Skin epidermis (tissue), 12 donors: ENCODE data around the gene SDR9C7.
"Not testable (repeated sequence)": the region's sequence is repeated elsewhere in the genome, so short reads cannot be mapped to it uniquely, and the experiment has no call there.

Experiments
- H3K27ac ChIP-seq, 21 experiments: fragments of 200-600 bp; sonication (generic) in 11 of 21; one replicate each; pipeline ENCODE4 v1.5.0; 2020; ENCODE audit warnings: mild to moderate bottlenecking in 3 of 21, inconsistent platforms in 2 of 21, moderate library complexity in 2 of 21
- H3K4me3 ChIP-seq, 7 experiments: fragments of 200-600 bp; sonication (generic) in 2 of 7; one replicate each; pipeline ENCODE4 v1.5.0; 2020; ENCODE audit warnings: inconsistent platforms in 2 of 7, mild to moderate bottlenecking in 2 of 7, moderate library complexity in 1 of 7

The SDR9C7 gene

DNA sequence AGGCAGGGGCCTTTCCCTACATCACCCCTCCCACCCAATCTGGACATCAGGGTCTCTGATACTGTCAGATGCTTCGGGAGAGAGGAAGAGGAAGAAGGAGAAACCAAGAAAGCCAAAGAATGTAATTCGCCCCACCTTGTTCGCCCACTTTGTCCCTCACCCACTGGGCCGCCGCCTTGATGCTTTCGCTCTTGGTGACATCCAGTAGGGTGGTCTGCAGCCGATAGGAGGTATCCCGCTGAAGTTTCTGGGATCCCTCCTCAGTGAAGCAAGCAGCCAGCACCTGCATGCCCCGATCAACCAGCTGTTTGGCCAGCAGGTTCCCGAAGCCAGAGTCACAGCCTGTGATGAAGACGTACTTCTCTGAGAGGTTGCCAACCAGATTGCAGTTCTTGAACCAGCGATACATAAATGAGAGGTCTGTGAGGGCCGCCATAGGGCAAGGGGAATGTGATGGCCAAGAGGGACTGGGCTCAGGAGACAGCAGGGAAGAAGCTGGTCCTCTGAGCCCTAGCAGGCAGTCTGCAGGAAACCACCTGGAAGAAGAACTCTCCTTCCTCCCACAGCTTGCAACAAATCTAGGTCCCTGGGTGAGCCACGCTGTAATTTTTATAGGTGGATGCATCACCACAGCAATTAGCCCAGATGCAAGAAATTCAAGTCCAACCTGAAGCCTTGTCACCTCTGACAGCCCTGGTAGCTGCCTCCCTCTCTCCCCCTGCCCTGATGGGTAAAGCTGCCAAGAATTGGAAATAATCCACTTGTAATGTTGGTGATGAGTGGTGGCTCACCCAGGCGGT is at the start of gene SDR9C7:
Gene SDR9C7, minus strand, starts transcription at position 583 of the 800 bp plus-strand sequence. Its CDS starts 147 bp downstream, at position 436.
- Histone ChIP-seq H3K4me3 (peak within 1 kb of the TSS in 4 of 7 experiments; percentile 0 to 6 (median 3)), H3K27ac (peak within 1 kb of the TSS in 18 of 21 experiments; percentile 18 to 83 (median 67))

DNA sequence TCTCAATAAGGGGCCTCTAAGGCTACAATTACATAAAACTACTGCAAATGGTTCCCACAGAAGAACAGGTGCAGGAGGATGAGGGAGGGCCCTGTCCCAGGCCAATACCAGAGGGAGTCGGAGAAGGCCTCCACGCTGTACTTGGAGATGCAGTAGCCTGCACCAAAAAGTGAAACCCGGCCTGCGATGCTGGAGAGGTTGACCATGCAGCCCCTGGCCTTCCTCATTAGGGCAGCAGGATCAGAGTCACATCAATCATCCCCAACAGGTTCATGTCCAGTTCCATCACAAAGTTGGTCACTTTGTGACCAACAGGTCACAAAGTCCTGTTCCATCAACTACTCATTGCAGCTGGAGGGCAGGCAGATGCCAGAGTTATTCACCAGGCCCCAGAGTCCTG is 49.2 kb upstream of the SDR9C7 start:
- H3K4me3 ChIP-seq = no peak overlapping the region
- H3K27ac ChIP-seq = no peak overlapping the region

DNA sequence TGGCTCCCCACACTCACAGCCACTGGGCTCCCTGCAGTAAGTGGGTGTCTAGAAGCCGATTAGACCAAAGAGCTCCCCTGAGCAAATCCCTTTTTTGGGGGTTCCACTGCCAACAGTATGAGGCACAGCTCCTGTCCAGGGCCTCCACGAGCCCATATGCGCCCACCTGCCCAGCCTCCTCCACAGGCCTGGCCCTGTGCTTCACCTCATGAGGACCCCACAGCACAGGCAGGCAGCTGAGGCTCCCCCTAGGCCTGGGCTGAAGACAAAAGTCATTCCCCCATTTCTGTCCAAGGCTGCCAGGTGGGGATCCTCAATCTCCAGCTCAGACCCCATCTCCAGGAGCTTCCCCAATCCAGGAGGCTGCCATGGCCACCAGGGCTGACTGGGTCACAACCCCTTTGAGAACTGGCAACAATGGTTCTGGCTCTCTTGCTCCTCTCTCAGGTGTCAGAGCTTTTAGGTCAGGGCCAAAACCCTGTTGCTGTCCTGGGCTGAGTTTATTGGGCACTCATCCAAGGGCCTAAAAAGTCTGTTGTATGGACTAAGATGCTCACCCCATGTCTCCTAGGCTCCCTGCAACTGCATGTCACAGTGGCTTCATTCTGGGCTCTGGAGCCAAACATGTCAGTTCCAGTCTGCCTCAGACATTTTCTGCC is 48.5 kb upstream of the SDR9C7 start:
- not testable (repeated sequence) for H3K27ac ChIP-seq, H3K4me3 ChIP-seq

DNA sequence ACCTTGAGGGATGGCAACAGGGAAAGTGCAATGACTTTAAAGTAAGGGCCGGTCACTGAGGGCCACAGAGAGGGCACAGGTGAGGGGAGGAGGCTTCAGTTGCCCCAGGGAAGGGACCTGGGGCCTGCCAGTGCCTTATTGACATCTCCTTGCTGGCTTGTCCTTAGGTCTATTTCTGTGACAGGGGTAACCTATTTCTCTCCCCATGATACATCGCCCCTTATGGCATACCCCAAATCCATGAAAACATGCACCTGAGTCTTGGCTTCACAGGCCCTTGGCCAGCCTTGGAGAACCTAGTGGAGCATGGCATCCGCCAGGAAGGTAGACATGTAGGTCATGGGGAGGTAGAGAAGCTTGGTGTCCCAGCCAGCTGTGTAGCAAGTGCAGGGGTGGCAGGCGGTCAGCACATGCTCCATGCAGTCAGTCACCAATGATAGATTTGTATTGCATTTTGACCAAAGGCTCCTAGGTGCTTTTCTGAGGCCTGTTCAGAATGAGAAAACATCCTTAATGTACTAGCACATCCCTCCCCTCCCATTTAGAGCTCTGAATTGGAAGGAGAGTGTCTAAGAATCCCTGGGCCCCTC is 46.8 kb upstream of the SDR9C7 start:
- peak overlapping the region in 2 of 21 experiments; percentile 18 to 30 for H3K27ac ChIP-seq

DNA sequence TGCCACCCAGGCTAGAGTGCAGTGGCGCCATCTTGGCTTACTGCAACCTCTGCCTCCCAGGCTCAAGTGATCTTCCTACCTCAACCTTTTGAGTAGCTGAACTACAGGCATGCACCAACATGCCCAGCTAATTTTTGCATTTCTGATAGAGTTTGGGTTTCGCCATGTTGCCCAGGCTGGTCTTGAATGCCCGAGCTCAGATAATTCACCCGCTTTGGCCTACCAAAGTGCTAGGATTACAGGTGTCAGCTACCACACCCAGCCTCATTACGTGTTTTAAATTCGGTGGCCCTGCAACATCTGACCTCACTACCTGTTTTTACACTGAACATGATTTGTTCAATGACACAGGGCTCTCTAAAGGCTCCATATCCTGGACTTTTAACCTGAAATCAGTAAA is 46.1 kb upstream of the SDR9C7 start:
- no peak overlapping the region for H3K4me3 ChIP-seq
- H3K27ac ChIP-seq = peak overlapping the region in 1 of 21 experiments; percentile 18

More for the DNA sequence above, 46.8 kb upstream of the SDR9C7 start:
- no peak overlapping the region for H3K4me3 ChIP-seq

DNA sequence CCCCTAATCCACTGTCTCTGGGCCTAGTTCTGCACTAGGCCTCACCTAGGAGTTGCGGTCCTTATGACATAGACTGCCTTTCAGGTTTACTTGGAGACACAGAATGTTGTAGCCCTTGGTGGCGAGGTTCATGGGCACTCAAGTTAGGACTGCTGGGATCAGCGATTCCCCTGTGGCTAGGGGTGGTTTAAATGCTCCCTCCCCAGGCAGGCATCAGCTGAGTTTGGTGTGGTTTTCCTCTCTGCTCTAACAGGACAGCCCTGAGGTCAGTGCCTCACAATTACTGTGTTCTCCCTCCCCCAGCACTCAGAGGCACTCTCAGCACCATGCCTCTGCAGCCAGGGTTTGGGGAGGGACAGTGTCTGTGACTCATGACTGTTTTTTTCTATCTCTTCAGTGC is 45.4 kb upstream of the SDR9C7 start:
- no peak overlapping the region for H3K4me3 ChIP-seq
- H3K27ac ChIP-seq = no peak overlapping the region

DNA sequence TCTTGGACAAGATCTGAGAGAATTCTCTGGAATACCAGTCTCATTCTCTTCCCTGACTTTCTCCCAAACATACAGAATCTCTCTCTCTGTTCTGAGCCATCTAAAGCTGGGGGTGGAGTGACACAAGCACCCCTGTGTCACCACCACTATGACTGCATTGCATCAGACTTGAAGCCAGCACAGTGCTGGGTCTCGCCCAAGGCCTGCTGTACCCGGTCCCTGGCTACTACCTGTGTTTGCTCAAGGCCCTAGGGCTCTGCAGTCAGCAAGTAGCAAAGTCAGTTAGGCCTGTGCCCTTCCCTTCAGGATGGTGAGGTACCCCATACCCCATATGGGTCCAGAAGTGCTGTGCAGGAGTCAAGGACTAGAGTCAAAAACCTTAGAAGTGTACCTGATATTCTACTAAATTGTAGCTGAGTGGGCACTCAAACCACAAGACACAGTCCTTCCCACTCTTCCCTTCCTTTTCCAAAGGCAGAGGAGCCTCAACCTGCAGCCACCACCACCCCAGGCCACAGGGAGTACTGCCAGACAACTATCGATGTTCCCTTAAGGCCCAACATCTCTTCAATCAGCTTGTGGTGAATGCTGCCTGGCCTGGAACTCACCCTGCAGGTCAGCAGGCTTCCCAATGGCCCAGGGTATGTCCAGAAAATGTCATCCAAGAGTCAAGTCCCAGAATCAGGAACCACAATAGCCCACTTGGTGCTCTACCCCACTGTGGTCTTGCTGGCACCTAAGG is 44.4 kb upstream of the SDR9C7 start:
- Histone ChIP-seq H3K27ac (no peak overlapping the region), H3K4me3 (no peak overlapping the region)

DNA sequence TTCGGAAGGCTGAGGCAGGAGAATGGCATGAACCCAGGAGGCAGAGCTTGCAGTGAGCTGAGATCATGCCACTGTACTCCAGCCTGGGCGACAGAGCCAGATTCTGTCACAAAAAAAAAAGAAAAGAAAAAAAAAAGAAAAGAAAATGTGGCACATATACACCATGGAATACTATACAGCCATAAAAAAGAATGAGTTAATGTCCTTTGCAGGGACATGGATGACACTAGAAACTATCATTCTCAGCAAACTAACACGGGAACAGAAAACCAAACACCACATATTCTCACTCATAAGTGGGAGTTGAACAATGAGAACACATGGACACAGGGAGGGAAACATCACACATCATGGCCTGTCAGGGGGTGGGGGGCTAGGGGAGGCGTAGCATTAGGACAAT is 43.2 kb upstream of the SDR9C7 start:
- H3K27ac ChIP-seq, H3K4me3 ChIP-seq: not testable (repeated sequence)

DNA sequence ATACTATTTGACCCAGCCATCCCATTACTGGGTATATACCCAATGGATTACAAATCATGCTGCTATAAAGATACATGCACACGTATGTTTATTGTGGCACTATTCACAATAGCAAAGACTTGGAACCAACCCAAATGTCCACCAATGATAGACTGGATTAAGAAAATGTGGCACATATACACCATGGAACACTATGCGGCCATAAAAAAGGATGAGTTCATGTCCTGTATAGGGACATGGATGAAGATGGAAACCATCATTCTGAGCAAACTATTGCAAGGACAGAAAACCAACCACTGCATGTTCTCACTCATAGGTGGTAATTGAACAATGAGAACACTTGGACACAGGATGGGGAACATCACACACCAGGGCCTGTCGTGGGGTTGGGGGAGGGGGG is 40.0 kb upstream of the SDR9C7 start:
- H3K4me3 ChIP-seq, H3K27ac ChIP-seq: not testable (repeated sequence)

DNA sequence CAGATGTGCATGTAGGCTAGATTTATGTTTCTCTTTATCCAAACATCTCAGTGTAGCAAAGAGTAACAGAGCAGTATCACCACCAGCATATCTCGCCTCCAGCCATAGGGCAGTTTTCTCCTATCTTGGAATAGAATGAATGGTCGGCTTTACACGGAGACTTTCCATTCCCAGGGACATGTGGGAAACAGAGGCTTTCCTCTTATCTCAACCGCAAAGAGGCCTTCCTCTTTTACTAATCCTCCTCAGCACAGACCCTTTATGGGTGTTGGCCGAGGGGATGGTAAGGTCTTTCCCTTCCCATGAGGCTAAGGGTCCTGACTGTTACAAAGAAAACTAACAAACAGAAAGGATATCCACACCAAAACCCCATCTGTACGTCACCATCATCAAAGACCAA is 34.7 kb upstream of the SDR9C7 start:
- not testable (repeated sequence) for H3K4me3 ChIP-seq, H3K27ac ChIP-seq

DNA sequence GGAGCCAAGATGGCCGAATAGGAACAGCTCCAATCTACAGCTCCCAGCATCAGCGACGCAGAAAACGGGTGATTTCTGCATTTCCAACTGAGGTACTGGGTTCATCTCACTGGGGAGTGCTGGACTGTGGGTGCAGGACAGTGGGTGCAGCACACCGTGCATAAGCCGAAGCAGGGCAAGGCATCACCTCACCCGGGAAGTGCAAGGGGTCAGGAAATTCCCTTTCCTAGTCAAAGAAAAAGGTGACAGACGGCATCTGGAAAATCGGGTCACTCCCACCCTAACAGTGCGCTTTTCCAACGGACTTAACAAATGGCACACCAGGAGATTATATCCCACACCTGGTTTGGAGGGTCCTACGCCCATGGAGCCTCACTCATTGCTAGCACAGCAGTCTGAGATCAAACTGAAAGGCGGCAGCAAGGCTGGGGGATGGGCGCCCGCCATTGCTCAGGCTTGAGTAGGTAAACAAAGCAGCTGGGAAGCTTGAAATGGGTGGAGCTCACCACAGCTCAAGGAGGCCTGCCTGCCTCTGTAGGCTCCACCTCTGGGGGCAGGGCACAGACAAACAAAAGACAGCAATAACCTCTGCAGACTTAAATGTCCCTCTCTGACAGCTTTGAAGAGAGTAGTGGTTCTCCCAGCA is 31.9 kb upstream of the SDR9C7 start:
- not testable (repeated sequence) for H3K4me3 ChIP-seq

DNA sequence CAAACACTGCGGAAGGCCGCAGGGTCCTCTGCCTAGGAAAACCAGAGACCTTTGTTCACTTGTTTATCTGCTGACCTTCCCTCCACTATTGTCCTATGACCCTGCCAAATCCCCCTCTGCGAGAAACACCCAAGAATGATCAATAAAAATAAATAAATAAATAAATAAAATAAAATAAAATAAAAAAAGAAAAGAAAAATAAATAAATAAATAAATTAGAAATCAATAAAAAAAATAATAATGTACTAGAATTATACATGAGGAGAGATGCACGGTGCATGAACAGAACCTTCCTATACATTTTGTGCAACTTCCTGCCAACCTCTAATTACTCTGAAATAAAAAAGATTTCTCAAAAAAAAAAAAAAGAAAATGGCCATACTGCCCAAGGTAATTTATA is 30.9 kb upstream of the SDR9C7 start:
- H3K27ac ChIP-seq, H3K4me3 ChIP-seq: not testable (repeated sequence)

More for the DNA sequence above, 31.9 kb upstream of the SDR9C7 start:
- H3K27ac ChIP-seq = not testable (repeated sequence)

DNA sequence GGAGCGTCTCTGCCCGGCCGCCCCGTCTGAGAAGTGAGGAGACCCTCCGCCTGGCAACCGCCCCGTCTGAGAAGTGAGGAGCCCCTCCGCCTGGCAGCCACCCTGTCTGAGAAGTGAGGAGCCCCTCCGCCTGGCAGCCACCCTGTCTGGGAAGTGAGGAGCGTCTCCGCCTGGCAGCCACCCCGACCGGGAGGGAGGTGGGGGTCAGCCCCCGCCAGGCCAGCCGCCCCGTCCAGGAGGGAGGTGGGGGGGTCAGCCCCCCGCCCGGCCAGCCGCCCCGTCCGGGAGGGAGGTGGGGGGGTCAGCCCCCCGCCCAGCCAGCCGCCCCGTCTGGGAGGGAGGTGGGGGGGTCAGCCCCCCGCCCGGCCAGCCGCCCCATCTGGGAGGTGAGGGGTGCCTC is 29.3 kb upstream of the SDR9C7 start:
- not testable (repeated sequence) for H3K4me3 ChIP-seq, H3K27ac ChIP-seq

DNA sequence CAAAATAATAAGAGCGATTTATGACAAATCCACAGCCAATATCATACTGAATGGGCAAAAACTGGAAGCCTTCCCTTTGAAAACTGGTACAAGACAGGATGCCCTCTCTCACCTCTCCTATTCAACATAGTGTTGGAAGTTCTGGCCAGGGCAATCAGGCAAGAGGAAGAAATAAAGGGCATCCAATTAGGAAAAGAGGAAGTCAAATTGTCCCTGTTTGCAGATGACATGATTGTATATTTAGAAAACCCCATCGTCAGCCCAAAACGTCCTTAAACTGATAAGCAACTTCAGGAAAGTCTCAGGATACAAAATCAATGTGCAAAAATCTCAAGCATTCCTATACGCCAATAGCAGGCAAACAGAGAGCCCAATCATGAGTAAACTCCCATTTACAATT is 28.0 kb upstream of the SDR9C7 start:
- not testable (repeated sequence) for H3K27ac ChIP-seq, H3K4me3 ChIP-seq

DNA sequence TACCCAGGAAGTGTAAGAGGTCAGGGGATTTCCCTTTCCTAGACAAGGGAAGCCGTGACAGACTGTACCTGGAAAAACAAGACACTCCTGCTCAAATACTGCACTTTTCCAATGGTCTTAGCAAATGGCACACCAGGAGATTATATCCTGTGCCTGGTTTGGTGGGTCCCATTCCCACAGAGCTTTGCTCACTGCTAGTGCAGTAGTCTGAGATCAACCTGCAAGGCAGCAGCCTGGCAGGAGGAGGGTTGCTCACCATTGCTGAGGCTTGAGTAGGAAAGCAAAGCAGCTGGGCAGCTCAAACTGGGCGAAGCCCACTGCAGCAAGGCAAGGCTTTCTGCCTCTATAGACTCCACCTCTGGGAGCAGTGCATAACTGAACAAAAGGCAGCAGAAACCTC is 24.2 kb upstream of the SDR9C7 start:
- Histone ChIP-seq H3K27ac (peak overlapping the region in 1 of 21 experiments; percentile 6), H3K4me3 (no peak overlapping the region)

DNA sequence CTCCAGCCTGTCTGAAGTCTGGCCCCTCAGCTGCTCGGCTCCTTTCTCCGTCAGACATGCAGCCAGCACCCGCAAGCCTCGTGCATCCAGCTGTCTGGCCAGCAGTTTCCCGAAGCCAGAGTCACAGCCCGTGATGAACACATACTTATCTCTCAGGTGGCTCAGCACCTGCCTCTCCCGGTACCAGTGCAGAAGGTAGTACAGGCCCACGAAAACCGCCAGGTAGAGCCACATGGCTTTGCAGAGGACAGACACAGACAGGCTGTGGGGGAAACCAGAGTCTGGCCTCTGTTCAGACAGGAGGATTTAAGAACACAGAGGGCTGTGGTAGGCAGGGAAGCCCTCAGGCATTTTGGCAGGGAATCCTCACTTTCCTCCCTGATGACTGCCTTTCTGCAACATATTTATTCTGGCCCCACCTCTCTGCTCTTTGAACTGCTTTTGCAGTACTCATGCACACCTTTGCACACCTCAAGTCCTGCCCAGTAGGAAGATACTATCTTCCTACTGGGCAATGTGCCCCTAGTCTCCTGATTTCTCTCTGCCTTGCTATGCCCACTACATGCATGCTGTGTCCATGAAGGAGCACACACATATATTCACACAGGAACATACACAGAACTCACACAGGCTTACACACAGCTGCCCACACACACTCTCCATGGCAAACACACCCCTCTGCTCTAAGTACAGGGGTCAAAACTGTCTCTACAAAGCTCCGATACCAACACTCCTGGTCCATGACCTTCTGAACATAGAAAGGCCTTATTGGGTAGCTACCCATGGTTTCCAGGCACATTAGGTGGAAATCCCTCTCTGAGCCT is 23.2 kb upstream of the SDR9C7 start, which contains the start of gene RDH16:
Gene RDH16, minus strand, starts transcription at position 380 of the 824 bp plus-strand sequence. Its CDS starts 146 bp downstream, at position 234.
- peak within 1 kb of the TSS in 10 of 21 experiments; percentile 0 to 65 (median 43) for H3K27ac ChIP-seq

DNA sequence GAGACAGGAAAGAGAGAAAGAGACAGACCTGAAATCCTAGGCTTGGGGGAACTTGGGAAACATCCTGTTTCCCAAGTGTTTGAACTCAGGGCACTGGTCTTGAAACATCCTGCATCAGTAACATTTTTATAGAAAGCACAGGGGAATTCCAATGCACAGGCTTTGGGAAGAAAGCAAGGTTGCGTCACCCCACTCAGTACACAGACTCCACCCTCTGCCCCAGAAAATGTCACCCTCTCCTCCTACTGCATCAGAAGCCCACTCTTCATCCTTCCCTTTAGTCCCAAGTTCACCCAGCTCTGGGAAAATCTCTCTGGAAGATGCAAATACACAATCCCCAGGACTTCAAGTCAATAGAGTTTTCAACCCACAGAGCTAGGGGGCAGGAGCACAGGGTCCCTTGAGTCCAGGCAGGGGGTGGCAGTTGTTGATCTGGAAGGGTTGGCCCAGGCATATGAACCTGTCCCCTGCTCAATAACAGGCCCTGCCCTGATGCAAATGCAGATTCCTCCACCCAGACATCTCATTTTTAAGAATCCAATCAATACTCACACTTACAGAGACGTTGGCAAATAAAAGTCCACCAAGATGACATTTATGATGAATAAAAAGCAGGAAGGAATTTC is 21.5 kb upstream of the SDR9C7 start:
- H3K4me3 ChIP-seq = peak overlapping the region in 1 of 7 experiments; percentile 3
- no peak overlapping the region for H3K27ac ChIP-seq

More for the DNA sequence above, 23.2 kb upstream of the SDR9C7 start, which contains the start of gene RDH16:
- peak within 1 kb of the TSS in 4 of 7 experiments; percentile 2 to 20 (median 15) for H3K4me3 ChIP-seq

DNA sequence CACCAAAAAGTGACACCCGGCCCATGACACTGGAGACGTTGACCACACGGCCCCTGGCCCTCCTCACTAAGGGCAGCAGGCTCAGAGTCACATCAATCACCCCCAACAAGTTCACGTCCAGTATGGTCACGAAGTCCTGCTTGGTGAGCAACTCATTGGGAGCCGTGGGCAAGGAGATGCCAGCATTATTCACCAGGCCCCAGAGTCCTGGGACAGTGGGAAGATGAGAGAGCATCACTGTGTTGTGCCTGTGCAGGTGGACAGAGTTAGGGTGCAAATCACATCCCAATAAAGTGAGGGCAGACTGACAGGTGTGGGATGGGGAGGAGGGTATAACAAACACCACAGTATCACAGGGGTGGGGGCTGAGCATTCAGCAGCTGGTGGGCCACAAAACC is 20.7 kb upstream of the SDR9C7 start:
- H3K27ac ChIP-seq = no peak overlapping the region
- no peak overlapping the region for H3K4me3 ChIP-seq
